ENCODE data around the gene OSTF1.
A peak's percentile ranks its signal among the peaks of the same experiment; 100 is the strongest.

The OSTF1 gene

GRCh38 chr9:75128535-75128934, 40.2 kb downstream of the OSTF1 start:
- no peak for DNase-seq

GRCh38 chr9:75130172-75130571, 41.9 kb downstream of the OSTF1 start:
- no peak for DNase-seq

- DNase-seq, result no peak
Observed at GRCh38 chr9:75130621-75131230, 42.4 kb downstream of the OSTF1 start.

- DNase-seq, result no peak
Observed at GRCh38 chr9:75131700-75132099, 43.4 kb downstream of the OSTF1 start.

DNA sequence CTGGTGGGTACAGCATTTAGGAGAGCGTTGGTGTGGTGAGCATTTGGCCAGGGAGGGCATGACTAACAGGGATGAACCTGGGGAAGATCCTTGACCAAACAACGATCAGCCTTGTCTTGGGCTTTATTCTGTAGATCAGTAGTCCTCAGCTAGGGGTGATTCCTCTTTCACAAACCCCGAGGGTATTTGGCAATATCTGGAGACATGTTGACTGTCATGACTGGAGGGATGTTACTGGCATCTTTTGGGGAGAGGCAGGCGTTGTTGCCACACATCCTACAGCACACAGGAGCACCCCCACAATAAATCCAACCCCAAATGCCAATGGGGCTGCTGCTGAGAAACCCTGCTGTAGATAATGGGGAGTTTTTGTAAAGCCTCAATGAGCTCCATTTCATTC, 43.9 kb downstream of the OSTF1 start:
- no peak for DNase-seq

DNA sequence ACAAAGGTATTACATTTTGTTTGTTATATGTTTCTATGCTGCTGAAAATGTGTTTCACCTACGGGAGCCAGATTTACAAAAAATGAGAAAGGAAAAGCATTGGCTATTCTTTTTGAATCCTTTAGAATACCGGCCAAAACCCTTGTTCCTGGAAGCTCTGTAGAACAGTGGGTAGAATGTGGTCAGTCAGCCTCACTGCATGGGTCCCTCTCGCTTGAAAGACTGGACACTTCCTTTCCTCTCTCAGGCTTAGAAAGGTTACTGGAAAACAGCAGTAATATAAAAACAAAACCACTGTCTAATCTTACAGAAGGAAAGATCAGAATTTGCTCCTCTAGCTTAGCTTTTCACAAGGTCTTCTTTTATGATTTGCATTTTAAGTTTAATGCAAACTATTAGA, 45.1 kb downstream of the OSTF1 start:
- DNase-seq, result no peak

DNA sequence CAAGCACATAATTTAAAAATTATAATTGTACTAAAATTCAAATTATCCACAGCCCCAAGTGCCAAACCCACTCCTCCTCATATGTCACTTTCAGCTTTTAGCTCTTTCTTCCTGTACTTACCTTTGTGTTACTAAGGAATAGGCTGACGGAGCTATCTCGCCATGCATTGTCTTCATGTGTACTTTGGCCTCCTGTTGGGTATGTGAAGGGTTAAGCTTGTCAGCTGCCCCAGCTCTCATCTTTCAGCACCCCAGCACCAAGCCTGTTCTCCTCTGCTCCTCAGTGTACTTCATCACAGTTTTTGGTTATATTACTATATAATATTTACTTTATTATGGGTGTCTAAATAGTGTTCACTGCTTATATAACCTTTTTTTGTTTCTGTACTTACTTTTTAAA, 46.2 kb downstream of the OSTF1 start:
- no peak for DNase-seq

DNA sequence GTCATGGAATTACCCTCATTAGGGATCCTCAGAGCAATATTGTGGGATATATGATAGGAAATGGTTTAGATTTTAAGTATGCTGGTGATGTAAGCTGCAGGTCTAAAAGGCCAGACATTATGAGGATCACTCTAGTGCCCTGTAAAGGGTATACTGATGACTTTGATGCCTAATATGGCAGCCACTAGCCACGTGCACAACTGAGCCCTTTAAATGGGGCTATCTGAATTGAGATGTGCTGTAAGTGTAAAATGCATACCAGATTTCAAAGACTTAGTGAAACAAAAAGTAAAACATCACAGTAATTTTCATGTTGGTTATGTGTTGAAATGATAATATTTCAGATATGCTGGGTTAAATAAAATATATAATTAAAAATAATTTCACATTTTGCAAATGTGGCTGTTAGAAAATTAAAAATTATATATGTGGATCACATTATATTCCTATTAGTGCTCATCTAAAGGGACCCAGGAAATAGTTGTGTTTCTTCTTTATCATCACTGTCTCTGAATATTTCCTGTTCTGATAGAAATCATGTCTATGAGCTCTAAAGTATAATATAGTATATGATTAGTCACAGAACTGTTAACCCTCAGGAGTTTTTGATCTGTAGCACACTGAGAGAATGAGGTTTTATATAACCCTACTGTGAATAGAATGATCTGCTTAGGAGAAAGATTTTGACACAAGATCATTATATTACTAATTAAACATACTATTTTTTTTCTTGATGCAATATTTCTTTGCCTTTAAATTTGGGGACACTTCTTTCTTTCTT, 50.1 kb downstream of the OSTF1 start:
- DNase-seq, result no peak

DNA sequence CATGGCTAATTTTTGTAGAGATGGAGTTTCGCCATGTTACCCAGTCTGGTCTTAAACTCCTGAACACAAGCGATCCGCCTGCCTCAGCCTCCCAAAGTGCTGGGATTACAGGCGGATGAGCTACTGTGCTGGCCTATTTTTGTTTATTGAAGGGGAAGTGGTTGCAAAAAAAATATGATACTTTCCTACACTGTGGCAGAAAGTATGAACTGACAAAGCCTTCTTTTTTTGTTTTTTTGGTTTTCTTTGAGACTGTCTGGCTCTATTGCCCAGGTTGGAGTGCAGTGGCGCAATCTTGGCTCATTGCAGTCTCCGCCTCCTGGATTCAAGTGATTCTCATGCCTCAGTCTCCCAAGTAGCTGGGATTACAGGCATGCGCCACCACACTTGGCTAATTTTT, 50.9 kb downstream of the OSTF1 start:
- no peak for DNase-seq

GRCh38 chr9:75140261-75140660, 51.9 kb downstream of the OSTF1 start:
- no peak for DNase-seq

GRCh38 chr9:75142202-75142601, 53.9 kb downstream of the OSTF1 start:
- no peak for DNase-seq

GRCh38 chr9:75146229-75146628, 57.9 kb downstream of the OSTF1 start:
- no peak for DNase-seq

GRCh38 chr9:75147638-75148037, 59.3 kb downstream of the OSTF1 start:
- no peak for DNase-seq

DNA sequence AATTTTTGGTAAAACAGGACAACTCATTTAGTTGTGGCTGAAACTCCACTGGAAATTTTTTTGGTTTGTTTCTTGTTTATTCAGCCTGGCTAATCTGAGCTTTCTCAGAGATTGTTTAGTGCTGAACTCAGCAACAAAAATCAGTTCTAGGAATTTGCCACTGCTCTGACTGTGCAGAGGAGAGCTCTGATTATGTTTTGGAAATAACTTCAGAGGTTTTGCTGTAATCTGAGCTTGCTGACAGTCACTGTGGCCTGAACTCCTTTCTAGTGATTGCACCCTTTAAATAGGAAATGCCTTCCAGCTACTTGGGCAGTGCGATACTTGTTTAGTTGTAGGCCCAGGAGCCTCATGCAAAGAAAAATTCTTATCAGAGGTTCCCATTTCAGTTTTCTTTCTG, 60.2 kb downstream of the OSTF1 start:
- DNase-seq, result peak; percentile 6

DNA sequence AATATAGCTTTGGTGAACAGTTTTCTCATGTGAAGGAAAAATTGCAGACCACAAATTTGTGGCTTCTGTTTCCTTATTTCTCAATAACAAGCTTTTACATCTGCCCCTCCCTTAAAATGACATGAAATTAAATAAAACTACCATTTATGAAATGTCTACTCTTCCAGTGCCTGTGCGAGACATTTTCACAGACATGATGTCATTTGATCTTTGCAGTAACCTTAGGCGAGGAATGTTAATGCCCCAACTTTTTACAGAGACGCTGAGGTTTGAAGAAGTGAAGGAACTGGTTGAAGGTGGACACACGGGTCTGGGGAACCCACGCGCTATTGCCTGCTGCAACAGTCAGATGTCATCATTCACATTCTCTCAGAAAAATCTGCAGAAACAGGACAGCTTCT, 61.5 kb downstream of the OSTF1 start:
- DNase-seq, result no peak

DNA sequence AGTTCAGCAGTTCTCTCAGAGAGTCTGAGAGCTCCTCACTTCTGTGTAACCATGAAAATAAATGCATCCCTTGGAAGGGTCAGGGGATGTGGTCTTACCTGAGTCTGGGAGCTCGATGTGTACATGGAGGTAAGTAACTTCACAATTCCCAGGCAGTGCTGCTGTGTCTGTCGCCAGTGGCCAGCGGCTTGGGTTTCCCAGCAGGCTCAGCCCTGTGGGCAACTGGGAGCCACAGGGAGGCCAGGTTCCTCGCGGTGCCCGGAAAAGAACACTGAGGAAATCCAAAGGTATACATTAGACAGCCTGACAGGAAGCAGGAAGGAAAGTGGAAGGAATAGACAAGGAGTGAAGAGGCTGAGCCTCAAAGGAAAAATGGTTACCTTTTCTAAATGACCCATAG, 62.2 kb downstream of the OSTF1 start:
- DNase-seq, result no peak

- DNase-seq, result no peak
Observed at GRCh38 chr9:75152416-75152815, 64.1 kb downstream of the OSTF1 start.

DNA sequence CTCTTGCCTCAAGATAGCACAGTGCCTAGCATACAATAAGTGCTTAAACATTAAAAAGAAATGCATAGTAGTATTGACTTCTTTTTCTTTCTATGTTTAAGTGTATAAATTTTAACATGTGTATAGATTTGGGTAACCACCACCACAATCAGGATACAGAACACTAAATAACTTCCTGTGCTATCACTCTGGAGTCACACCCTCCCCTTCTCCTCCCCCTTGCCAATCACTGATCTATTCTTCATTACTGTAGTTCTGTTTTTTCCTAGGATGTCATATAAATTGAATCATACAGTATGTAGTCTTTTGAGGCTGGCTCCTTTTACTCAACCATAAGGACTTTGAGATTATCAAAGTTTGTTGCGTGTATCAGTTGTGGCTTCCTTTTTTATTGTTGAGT, 68.5 kb downstream of the OSTF1 start:
- no peak for DNase-seq

- DNase-seq, result no peak
Observed at GRCh38 chr9:75161116-75161857, 73.0 kb downstream of the OSTF1 start.

DNA sequence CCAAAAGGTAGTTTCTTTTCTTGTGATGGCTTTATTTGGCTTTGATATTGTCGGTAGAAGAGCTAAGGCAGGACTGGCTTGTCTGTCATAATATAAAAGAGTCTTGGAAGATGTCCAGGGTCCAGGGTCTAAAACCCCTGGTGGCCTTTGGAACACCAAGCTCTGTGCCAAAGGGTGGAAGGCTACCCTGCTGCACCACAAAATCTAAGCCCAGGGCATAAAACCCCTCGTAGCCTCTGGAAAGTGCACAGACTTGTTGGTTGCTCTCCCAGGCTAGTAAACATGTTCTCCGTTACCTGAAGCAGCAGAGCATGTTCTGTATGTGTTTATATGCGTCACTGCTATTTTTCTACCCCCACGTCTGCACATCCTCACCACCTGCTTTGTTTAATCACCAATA, 75.5 kb downstream of the OSTF1 start:
- no peak for DNase-seq

GRCh38 chr9:75164573-75164972, 76.3 kb downstream of the OSTF1 start:
- DNase-seq, result no peak

- DNase-seq, result no peak
Observed at GRCh38 chr9:75167281-75167680, 79.0 kb downstream of the OSTF1 start.

DNA sequence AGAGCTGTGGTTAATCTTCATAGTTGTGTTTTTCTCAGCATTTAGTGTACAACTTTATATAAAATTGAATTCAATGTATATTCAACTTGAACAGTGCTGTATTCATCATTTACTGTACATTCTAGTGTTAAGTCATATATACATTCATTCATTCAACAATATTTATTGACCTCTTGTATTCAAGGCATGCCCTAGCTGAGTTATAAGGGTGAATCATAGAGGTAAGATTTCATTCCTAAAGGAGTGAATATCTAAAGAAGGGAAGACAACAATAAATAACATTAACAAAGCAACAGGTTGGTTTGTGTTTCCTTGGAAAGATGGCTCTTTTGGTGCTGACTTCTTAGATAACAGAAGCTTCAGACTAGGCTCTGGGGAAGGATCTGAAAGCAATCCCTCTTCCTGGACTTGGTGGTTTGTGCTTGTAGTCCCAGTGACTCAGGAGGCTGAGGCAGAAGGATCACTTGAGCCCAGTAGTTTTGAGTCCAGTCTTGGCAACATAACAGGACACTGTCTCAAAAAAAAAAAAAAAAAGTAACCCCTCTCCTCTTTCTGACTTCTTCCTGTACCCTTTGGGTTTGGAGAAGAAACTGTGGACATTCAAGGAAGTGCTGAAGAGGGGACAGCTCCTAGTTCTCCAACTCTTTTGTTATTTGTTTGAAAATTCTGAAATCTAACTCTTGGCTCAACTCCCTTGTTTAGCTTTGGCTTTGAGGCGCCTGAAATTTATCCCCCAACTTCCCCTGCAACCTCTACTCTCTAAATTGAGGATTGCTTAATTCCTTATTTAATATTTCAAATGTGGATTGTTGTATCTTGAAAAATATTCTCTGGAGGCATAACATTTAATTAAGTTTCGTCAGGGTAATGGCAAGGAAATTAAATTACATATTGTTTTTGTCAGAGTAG, 80.2 kb downstream of the OSTF1 start:
- DNase-seq, result no peak

All from RPMI8226 (cell line).